PC-9 (cell line): ENCODE measurements around the gene LCLAT1. TPM values are rescaled to one million over a fixed set of nuclear protein-coding genes. Genes with fewer than 3 reads are reported as not detected.

Experiments used
- BruUV-seq: library from RNA; stranded (reverse); fragments of 400-500 nt; replicated peaks from 2 replicates; lab custom pipeline; 2021; lab: Mats Ljungman, UMichigan
- CTCF ChIA-PET: fragments of 300-600 bp; sonication (Branson Sonifier 250); formaldehyde crosslinking; loops from one replicate; lab custom pipeline; 2022; ENCODE audit warnings: antibody characterized with exemption; lab: Charles Lee
- POLR2A ChIA-PET: fragments of 300-600 bp; sonication (Branson Sonifier 250); formaldehyde crosslinking; loops from one replicate; lab custom pipeline; 2022; ENCODE audit warnings: antibody characterized with exemption; ENCODE audit not compliant: unreplicated experiment; lab: Charles Lee
- DNase-seq, 2 experiments: peaks; one replicate each; pipeline versions ENCODE4 v3.0.0 to v3.0.0-alpha.2; 2015 to 2022; ENCODE audit warnings: mixed read lengths in 1 of 2
- H2AFZ ChIP-seq: fragments of 200-600 bp; sonication (generic); 2 replicates; pipeline ENCODE4 v1.8.1; 2017; ENCODE audit warnings: antibody characterized with exemption
- H3F3A ChIP-seq: fragments of 200-600 bp; sonication (generic); 2 replicates; pipeline ENCODE4 v1.8.1; 2017; ENCODE audit warnings: antibody characterized with exemption, mild to moderate bottlenecking, low read depth; ENCODE audit not compliant: insufficient read depth
- H3K27ac ChIP-seq: fragments of 200-600 bp; sonication (generic); 2 replicates; pipeline ENCODE4 v1.6.1; 2016; ENCODE audit warnings: mixed run types
- H3K27me3 ChIP-seq: fragments of 200-600 bp; sonication (generic); 2 replicates; pipeline ENCODE4 v1.6.1; 2016; ENCODE audit warnings: low read depth, mixed run types; ENCODE audit not compliant: insufficient read depth
- H3K36me3 ChIP-seq: fragments of 200-600 bp; sonication (generic); 2 replicates; pipeline ENCODE4 v1.6.1; 2016; ENCODE audit warnings: low read depth, mixed run types
- H3K4me1 ChIP-seq: fragments of 200-600 bp; sonication (generic); replicated peaks from 2 replicates; pipeline ENCODE4 v1.6.1; 2016; ENCODE audit warnings: mixed run types; ENCODE audit not compliant: insufficient read depth
- H3K4me2 ChIP-seq: fragments of 200-600 bp; sonication (generic); 2 replicates; pipeline ENCODE4 v1.6.1; 2017; ENCODE audit warnings: mixed run types
- H3K4me3 ChIP-seq: fragments of 200-600 bp; sonication (generic); 2 replicates; pipeline ENCODE4 v1.6.1; 2016; ENCODE audit warnings: mixed run types
- H3K79me2 ChIP-seq: fragments of 200-600 bp; sonication (generic); 2 replicates; pipeline ENCODE4 v1.6.1; 2017; ENCODE audit warnings: low read depth, mixed run types
- H3K9me2 ChIP-seq: fragments of 200-600 bp; sonication (generic); 2 replicates; pipeline ENCODE4 v1.8.1; 2017; ENCODE audit warnings: mild to moderate bottlenecking; ENCODE audit not compliant: insufficient read depth
- H3K9me3 ChIP-seq: fragments of 200-600 bp; sonication (generic); 2 replicates; pipeline ENCODE4 v1.8.1; 2016; ENCODE audit warnings: low read depth; ENCODE audit not compliant: insufficient read depth
- H4K20me1 ChIP-seq: fragments of 200-600 bp; sonication (generic); 2 replicates; pipeline ENCODE4 v1.8.1; 2017; ENCODE audit not compliant: insufficient read depth
- EZH2 ChIP-seq: fragments of 200-600 bp; sonication (generic); IDR thresholded peaks from 2 replicates; pipeline ENCODE4 v1.8.0; 2017; ENCODE audit warnings: antibody characterized with exemption, low read depth
- intact Hi-C: fragments of 100-400 bp; cut with micrococcal nuclease; formaldehyde crosslinking; loops from one replicate; pipeline ENCODE4 v1.10.0; 2022; ENCODE audit not compliant: unreplicated experiment
- total RNA-seq: library from RNA; stranded (reverse); gene quantifications from 2 replicates; pipeline ENCODE4 v1.2.3, GENCODE V29; 2021
- TF ChIP-seq, protein P1 (sequence below): fragments of 200-600 bp; sonication (generic); conservative IDR thresholded peaks from 2 replicates; pipeline ENCODE4 v1.6.1; 2017; ENCODE audit warnings: mixed run types, antibody characterized with exemption, mild to moderate bottlenecking, moderate library complexity

LCLAT1 gene
- total RNA-seq, 1 experiment from 2014 or later = 35.7 TPM

GRCh38 chr2:30541680-30542079, 94.6 kb downstream of the LCLAT1 start:
- Histone ChIP-seq H3K27ac (no peak overlapping the region), H3K4me1 (no peaks in the 10 kb centered on the region), H3K9me3 (no peaks in the 10 kb centered on the region), H3K36me3 (peaks cover 4% of the 10 kb centered on the region; the same call in 1 of the 2 replicates), H3K27me3 (no peaks in the 10 kb centered on the region), H3K79me2 (no peaks in the 10 kb centered on the region), H3K9me2 (no peaks in the 10 kb centered on the region), H3K4me2 (no peak overlapping the region), H3K4me3 (no peak overlapping the region), H2AFZ (no peak overlapping the region), H3F3A (no peaks in the 10 kb centered on the region), H4K20me1 (peaks cover 4% of the 10 kb centered on the region)
- TF ChIP-seq, protein P1, sequence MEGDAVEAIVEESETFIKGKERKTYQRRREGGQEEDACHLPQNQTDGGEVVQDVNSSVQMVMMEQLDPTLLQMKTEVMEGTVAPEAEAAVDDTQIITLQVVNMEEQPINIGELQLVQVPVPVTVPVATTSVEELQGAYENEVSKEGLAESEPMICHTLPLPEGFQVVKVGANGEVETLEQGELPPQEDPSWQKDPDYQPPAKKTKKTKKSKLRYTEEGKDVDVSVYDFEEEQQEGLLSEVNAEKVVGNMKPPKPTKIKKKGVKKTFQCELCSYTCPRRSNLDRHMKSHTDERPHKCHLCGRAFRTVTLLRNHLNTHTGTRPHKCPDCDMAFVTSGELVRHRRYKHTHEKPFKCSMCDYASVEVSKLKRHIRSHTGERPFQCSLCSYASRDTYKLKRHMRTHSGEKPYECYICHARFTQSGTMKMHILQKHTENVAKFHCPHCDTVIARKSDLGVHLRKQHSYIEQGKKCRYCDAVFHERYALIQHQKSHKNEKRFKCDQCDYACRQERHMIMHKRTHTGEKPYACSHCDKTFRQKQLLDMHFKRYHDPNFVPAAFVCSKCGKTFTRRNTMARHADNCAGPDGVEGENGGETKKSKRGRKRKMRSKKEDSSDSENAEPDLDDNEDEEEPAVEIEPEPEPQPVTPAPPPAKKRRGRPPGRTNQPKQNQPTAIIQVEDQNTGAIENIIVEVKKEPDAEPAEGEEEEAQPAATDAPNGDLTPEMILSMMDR = no peak
- TF ChIP-seq EZH2 = no peak
- intact Hi-C loops = no loop called here
- DNase-seq = no peak
- ChIA-PET POLR2A (no interaction called here), CTCF (no interaction called here)
- BruUV-seq = no TSS peak

DNA sequence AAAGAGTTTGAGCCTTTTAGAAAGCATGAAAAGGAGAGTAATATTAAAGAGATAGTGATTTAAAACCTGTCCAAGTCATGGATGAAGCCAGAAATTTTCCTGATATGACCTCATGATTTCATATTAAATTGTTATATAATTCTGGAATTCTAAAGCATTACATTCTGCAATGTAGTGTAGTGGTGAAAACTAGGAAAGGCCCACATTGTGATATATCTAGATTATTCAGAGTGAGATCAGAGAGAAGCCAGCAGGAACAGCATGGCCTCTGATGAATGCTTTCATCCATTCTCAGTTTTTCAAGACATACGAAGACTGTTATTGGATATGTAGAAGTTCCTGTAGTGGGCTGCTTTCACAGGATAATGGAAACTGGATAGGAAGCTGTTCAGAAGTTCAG, 98.8 kb downstream of the LCLAT1 start:
- Histone ChIP-seq H3K9me3 (no peaks in the 10 kb centered on the region), H3K36me3 (0 out of 2 replicates have a peak, but pooled peaks cover 3% of the 10 kb centered on the region), H3K4me2 (no peak overlapping the region), H3K4me1 (no peaks in the 10 kb centered on the region), H4K20me1 (peaks cover 4% of the 10 kb centered on the region), H3K79me2 (0 out of 2 replicates have a peak, but pooled peaks cover under 1% of the 10 kb centered on the region), H2AFZ (no peak overlapping the region), H3K9me2 (no peaks in the 10 kb centered on the region), H3K4me3 (no peak overlapping the region), H3K27me3 (no peaks in the 10 kb centered on the region), H3F3A (no peaks in the 10 kb centered on the region), H3K27ac (no peak overlapping the region)
- intact Hi-C loops = no loop called here
- TF ChIP-seq, protein P1 = no peak
- no peak for TF ChIP-seq EZH2
- no peak for DNase-seq
- BruUV-seq = no TSS peak
- CTCF ChIA-PET = no interaction called here
- POLR2A ChIA-PET = no interaction called here

DNA sequence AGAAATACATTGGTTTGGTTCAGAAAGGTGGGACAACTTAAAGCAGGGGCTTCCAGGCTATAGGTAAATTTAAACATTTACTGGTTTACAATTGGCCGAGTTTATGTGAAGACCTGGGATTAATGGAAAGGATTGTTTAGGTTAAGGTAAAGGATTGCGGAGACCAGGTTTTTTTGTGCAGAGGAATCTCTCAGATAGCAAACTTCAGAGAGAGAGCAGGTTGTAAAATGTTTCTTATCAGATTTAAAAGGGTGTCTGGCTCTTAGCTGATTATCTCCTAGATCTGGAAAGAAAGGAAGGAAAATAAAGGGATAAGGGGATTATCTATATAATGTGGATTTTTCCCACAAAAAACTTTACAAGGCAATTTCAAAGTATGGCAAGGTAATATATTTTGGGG, 101.3 kb downstream of the LCLAT1 start:
- no peak overlapping the region for H2AFZ ChIP-seq
- no peak overlapping the region for H3K4me2 ChIP-seq
- no peaks in the 10 kb centered on the region for H3K4me1 ChIP-seq
- 0 out of 2 replicates have a peak, but pooled peaks cover 5% of the 10 kb centered on the region for H3K79me2 ChIP-seq
- H4K20me1 ChIP-seq = peaks cover 4% of the 10 kb centered on the region
- H3K36me3 ChIP-seq = 0 out of 2 replicates have a peak, but pooled peaks cover 3% of the 10 kb centered on the region
- H3F3A ChIP-seq = no peaks in the 10 kb centered on the region
- H3K27ac ChIP-seq = no peak overlapping the region
- H3K4me3 ChIP-seq = no peak overlapping the region
- no peaks in the 10 kb centered on the region for H3K9me3 ChIP-seq
- H3K27me3 ChIP-seq = no peaks in the 10 kb centered on the region
- ChIA-PET CTCF (no interaction called here), POLR2A (no interaction called here)
- intact Hi-C loops = no loop called here
- BruUV-seq = no TSS peak
- DNase-seq = no peak
- TF ChIP-seq, protein P1 = no peak
- TF ChIP-seq EZH2 = no peak
- H3K9me2 ChIP-seq = no peaks in the 10 kb centered on the region
